ENCODE results near the gene KCNQ5.
"Not testable (repeated sequence)": the region's sequence is repeated elsewhere in the genome, so short reads cannot be mapped to it uniquely, and the experiment has no call there.

Gene KCNQ5

DNA sequence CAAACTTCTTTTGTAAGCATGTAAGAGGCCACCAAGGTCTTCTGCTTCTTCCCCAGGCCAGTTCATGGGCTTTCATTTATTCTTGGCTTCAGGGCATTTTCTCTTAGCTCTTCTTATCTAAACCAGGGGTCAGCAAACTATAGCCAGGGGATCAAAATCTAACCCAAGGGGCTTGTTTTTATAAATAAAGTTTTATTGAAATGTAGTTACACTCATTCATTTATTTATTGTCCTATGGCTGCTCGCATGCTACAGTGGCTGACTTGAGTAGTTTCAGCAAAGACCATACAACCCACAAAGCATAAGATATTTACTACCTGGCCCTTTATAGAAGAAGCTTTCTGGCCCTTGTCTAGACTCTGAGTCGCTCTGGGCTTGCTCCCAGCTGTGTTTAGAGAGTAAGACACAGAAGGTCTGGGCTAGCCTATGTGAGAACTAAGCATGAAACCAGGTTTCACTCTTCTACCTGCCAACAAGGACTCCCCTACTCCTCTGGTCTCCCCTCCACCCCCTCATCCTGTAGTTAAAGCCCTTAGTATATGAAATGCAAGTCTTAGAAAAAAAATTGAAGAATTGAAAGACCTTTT, 560.2 kb downstream of the KCNQ5 start:
- no peak for DNase-seq (ENCODE audit: low spot score)

DNA sequence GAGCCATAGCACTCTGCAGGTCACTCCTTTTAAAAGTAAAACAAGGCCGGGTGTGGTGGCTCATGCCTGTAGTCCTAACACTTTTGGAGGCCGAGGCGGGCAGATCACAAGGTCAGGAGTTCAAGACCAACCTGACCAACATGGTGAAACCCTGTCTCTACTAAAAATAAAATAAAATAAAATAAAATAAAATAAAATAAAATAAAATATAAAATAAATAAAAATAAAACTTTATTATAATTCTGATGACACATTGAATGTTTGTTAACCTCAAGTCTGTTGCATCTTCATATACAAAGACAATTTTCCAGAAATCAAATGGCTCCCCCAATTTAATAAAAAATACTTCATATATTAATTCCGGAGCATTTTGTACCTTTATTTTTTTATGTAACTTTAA, 571.4 kb downstream of the KCNQ5 start:
- DNase-seq (ENCODE audit: low spot score), result not testable (repeated sequence)

DNA sequence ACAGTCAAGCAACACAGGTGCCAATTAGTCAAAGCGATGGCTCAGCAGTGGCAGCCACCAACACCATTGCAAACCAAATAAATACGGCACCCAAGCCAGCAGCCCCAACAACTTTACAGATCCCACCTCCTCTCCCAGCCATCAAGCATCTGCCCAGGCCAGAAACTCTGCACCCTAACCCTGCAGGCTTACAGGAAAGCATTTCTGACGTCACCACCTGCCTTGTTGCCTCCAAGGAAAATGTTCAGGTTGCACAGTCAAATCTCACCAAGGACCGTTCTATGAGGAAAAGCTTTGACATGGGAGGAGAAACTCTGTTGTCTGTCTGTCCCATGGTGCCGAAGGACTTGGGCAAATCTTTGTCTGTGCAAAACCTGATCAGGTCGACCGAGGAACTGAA, 572.9 kb downstream of the KCNQ5 start:
- no peak for DNase-seq (ENCODE audit: low spot score)

DNA sequence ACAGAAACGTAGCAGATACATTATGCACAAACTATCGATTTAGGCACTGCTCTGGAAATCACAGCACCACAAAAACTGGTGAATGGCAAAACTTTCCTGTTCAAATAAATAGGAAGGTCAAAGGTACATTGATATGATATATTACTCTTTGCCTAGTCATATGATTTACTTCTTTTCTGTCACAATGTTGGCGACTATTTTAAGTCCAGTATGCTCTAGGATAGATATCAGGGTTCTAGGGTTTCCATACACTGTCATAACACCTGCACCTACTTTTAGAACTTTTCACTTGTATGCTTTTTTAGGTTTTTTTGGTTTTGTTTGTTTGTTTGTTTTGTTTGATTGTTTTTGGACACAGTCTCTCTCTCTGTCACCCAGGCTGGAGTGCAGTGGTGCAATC, 578.4 kb downstream of the KCNQ5 start:
- DNase-seq (ENCODE audit: low spot score), result no peak

DNA sequence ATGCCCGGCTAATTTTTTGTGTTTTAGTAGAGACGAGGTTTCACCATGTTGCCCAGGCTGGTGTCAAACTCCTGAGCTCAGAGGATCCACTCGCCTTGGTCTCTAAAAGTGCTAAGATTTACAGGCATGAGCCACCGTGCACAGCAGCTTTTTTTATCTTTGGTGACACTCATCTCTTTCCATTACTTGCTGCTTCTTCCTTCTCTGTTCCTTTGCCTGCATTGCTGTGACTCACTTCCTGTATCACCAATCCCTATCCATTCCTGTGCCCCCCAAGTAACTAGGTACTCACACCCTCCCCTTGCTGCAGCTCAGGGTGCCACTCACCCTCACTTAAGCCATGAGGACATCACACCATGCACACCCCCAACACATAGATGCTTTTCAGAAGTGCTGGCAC, 578.9 kb downstream of the KCNQ5 start:
- DNase-seq (ENCODE audit: low spot score), result no peak

DNA sequence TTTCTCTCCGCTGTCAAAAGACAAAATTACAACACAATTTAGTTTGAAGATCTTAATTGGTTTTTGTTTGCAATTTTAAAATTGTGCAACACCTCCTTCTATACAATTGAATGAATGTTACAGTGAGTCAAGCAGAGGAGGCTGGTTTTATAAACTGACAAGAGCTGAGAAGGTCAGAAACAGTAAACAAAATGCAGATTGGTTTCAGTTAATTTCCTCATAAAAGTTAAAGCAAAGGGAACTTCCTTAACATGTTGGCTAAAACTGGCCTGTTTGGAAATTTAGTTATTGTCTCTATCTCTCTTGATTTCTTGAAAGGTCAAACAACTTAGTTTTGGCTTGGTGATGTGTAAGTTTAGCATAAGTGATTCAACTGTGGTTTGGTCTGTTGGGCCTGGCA, 581.2 kb downstream of the KCNQ5 start:
- no peak for DNase-seq (ENCODE audit: low spot score)

DNA sequence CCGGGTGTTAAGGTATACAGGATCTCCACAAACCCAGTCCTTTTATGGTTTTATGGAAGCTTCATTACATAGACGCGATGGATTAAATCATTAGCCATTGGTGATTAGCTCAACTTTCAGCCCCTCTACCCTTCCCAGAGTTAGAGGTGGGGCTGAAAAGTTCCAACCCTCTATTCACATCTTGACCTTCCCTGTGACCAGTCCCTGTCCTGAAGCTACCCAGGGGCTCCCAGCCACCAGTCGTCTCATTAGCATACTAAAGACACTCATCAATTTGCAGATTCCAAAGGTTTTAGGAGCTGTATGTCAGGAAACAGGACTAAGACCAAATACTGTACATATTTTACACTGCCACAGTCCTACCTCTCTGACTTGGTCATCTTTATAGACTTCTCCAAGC, 582.4 kb downstream of the KCNQ5 start:
- DNase-seq (ENCODE audit: low spot score), result no peak

DNA sequence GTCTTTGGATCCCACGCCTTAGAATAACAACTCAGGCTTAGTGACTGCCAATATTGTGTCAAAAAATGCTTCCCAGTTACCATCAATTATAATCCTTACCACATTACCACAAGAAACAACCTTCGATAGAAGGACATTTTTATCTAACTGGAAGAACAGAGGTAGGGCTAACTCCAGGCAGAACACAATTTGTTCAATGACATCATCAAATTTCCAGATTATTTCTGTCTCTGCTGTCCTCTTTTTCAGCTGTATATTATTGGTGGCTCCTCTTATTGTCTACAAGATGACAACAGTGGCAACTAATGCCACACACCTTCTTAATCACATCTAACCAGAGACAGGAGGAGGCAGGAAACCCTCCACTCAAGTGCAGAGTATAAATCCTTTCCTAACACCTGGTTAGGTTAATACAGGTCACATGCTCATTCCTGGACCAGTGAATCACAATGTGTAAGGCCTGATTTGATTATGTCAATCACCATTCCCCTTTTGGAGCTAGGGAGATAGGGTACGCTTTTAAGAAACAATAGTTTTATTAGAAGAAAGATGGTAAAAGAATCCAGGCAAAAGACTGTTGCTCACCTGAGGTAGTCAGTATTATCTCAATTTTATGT, 585.5 kb downstream of the KCNQ5 start:
- no peak for DNase-seq (ENCODE audit: low spot score)

DNA sequence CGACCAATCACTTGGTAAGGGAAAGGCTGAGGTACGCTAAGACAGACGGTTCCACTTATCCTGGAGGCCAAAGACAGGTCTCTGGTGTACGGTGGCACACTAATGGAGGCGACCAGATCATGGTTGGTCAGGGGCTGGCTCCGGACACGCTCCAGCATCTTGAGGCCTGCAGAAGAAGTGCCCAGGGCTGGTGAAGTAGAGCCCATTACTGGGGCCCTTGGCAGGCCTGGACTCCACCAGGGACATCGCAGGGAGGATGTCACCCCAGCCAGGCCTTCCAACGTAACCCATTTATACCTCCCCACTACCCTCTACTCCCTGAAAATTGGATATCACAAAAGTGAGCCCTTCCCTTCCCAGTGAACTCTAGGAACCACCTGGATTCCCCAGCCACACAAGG, 587.3 kb downstream of the KCNQ5 start:
- no peak for DNase-seq (ENCODE audit: low spot score)

DNA sequence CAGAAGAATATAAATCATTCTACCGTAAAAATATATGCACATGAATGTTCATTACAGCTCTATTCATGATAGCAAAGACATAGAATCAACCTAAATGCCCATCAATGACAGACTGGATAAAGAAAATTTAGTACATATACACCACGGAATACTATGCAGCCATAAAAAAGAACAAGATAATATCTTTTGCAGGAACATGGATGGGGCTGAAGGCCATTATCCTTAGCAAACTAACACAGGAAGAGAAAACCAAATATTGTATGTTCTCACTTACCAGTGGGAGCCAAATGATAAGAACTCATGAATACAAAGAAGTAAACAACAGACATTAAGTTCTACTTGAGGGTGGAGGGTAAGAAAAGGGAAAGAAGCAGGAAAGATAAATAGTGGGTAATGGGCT, 595.0 kb downstream of the KCNQ5 start:
- no peak for DNase-seq (ENCODE audit: low spot score)

DNA sequence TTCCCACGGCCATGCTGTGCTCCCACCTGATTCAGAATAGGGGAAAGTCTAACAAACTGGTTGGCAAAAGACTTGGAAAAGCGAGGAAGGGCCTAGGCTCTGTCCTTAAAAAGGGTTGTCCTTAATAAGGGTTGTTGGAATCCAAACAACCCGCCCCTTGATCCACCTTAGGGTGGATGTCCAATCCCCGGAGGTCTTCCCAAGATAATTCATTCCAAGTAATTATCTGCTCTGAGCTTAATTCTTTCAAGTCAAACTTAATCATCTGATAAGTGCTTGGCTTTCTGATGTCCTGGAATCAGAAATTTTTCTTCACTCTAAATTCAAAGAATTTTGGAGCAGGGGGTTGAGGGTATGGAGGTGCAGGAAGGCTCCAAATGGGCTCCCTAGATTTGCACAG, 603.5 kb downstream of the KCNQ5 start, which contains the start of gene KHDC1L:
Gene KHDC1L (minus strand): TSS at position 101 of the 400 bp plus-strand sequence. CDS start 88 bp downstream, at position 13.
- DNase-seq (ENCODE audit: low spot score), result no peak

DNA sequence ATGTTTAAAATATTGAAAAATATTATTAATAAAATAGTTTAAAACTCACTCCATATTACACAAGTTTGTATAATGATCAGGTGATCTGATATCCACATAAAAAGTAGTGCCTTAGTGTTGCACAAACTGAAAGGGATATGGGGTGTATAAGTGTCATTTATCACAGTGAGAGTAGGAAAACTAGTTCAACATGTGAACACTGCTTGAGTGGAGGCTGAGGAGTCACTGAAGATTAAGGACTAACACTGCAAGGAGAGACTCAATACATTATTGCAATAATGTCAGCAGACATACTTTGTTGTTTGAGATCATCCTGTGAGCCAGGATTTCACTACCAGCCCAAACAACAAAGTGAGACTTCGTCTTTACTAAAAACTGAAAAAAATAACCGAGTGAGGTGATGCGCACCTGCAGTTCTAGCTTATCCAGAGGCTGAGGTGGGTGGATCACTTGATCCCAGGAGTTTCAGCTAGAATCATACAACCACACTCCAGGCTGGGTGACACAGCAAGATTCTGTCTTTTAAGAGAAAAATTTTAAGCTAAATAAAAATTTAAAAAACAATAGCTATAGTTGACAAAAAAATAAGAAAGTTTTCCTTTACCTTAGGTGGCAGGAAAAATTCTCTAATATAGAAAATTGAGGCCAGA, 605.9 kb downstream of the KCNQ5 start:
- DNase-seq (ENCODE audit: low spot score), result no peak

DNA sequence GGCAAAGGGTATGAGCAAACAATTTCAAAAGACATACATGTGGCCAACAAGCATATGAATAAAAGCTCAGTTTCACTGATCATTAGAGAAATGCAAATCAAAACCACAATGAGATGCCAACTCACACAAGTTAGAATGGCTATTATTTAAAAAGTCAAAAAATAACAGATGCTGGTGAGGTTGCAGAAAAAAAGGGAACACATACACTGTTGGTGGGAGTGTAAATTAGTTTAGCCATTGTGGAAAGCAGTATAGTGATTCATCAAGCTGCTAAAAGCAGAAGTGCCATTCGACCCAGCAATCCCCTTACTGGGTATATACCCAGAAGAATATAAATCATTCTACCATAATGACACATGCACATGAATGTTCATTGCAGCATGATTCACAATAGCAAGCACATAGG, 610.1 kb downstream of the KCNQ5 start:
- no peak for DNase-seq (ENCODE audit: low spot score)

DNA sequence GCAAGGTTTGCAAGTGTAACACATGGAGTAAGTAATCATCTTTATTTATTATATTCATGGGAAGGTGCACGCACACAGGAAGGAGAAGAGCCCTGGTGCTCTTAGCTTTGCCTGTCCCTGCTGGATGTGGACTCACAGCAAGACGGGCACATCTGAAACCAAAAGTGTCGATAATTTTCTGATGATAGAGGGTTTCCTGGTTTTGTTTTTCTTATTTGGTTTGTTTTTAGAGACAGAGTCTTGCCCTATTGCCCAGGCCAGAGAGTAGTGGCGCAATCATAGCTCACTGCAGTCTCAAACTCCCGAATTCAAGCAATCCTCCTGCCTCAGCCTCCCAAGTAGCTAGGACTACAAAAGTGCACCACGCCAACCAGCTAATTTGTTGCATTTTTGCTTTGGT, 611.2 kb downstream of the KCNQ5 start:
- DNase-seq (ENCODE audit: low spot score), result no peak

DNA sequence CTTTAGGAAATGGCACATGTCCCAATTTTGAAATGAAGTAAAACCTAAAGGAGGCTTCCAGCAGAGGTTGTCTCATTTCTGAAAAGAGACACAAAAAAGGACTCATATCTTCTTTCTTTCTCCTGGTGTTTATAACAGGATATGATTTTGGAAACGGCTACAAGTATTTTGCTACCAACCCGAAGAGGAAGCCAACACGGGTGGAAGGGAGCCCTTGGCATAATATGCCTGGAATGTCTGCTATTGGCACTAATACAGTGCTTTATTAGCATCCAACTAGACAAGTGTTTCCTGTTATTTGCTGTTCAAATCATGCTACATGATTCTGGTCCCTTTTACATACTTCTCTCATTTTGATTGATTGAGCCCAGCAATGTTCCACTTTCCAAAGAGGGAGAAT, 612.1 kb downstream of the KCNQ5 start:
- peak; percentile 11 for DNase-seq (ENCODE audit: low spot score)

DNA sequence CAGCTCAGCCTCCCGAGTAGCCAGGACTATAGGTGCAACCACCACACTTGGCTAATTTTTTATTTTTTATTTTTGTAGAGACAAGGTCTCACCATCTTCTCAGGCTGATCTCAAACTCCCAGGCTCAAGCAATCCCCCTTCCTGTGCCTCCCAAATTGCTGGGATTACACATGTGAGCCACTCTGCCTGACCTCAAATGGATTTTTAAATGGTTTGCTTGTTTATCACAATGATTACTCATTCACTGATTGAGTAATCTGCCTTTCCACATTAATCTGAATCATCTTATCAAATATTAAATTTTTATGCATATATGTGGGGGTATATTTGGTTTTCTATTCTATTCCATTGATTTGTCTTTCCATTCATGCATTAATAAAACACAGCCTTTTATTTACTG, 612.9 kb downstream of the KCNQ5 start:
- DNase-seq (ENCODE audit: low spot score), result no peak

DNA sequence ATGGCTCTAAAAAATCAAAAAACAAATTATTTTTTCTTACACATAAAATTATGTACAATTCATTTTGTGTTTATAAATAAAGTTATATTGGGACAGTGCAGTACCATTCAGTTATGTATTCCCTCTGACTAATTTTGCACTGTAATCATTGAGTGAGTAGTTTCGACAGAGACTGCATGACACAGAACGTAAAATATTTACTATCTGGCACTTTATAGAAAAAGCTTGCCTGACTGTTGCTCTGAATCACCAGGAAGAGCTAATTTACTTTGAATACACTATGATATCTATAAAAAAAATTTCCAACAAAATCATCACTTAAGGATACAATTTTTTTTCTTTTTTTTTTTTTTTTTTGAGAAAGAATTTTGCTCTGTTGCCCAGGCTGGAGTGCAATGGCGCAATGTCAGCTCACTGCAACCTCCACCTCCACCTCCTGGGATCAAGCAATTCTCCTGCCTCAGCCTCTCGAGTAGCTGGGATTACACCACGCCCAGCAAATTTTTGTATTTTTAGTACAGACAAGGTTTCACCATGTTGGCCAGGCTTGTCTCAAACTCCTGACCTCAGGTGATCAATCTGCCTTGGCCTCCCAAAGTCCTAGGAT, 614.4 kb downstream of the KCNQ5 start:
- no peak for DNase-seq (ENCODE audit: low spot score)

DNA sequence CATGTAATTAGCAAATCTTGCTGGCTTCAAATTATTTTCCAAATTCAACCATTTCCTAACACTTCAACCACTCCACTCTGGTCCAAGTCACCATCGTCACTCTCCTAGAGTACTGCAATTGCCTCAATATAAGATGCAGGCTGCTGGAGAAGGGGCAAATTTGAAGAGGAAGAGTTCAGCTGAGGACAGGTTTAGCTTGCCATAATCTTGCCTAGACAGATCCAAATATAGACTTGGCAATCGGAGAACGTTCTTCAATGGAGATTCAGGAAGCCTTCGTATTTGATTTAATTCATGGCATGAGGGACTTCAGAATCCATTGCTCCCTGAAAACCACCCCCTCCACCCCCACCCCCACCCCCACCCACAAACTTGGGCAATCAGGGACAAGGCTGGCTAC, 618.9 kb downstream of the KCNQ5 start:
- no peak for DNase-seq (ENCODE audit: low spot score)

DNA sequence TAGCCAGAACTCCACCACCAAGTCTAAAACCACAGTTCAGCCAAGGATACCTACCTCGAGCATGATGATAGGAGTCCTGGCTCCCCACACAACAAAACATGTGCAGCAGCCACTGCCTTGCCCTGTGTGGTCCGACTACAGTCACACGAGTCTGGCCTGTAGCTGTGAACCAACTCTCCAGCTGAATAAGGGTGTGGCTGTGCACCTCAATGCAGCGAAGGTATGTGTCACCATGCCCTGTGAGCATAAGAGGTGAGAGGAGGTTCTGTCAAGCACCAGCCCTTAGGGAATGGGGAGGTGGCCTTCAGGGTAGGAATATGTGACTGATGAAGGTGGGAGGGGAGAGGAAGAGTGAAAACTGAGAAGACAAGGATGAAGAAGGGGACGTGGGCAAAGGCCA, 620.1 kb downstream of the KCNQ5 start:
- no peak for DNase-seq (ENCODE audit: low spot score)
